ENCODE results near the gene CANT1.

DNA sequence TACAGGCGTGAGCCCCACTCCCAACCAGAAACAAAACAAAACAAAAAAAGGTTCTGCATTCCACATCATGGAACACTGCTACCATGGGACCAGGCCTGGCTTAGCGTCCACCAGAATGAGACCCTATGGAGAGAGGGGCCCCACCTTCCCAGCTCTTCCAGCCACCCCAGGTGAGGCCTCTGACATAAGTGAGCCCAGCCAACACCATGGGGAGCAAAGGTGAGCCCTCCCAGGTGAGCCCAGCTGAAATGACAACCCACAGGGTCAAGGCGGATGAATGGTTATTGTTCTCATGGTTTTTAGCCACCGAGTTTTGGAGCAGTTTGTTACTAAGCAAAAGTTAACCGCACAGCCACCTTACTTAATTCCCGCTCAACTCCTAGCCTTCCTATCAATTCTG, 46.2 kb downstream of the CANT1 start:
- TF ChIP-seq, protein P1, sequence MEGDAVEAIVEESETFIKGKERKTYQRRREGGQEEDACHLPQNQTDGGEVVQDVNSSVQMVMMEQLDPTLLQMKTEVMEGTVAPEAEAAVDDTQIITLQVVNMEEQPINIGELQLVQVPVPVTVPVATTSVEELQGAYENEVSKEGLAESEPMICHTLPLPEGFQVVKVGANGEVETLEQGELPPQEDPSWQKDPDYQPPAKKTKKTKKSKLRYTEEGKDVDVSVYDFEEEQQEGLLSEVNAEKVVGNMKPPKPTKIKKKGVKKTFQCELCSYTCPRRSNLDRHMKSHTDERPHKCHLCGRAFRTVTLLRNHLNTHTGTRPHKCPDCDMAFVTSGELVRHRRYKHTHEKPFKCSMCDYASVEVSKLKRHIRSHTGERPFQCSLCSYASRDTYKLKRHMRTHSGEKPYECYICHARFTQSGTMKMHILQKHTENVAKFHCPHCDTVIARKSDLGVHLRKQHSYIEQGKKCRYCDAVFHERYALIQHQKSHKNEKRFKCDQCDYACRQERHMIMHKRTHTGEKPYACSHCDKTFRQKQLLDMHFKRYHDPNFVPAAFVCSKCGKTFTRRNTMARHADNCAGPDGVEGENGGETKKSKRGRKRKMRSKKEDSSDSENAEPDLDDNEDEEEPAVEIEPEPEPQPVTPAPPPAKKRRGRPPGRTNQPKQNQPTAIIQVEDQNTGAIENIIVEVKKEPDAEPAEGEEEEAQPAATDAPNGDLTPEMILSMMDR (IDR thresholded peaks at IDR 0.05 in 4 of 5, conservative IDR thresholded peaks at IDR 0.05 in 1 of 5), result no peak
- TF ChIP-seq POLR2A (IDR thresholded peaks at IDR 0.05), result no peak
